HepG2 (cell line): ENCODE measurements around the gene UTF1. TPM values are rescaled to one million over a fixed set of nuclear protein-coding genes. Genes with fewer than 3 reads are reported as not detected.

Experiments used
- KIAA2018 ChIP-seq: sonication (generic); formaldehyde crosslinking; IDR thresholded peaks from 2 replicates; pipeline ENCODE4 v1.5.0; 2020; ENCODE audit warnings: mild to moderate bottlenecking, missing genetic modification reagents, borderline replicate concordance
- TFAP4 ChIP-seq: sonication (generic); IDR thresholded peaks from 2 replicates; pipeline ENCODE4 v1.6.1; 2016; ENCODE audit warnings: low read depth, borderline replicate concordance
- polyA plus RNA-seq, 8 experiments: library from polyadenylated mRNA; depleted of rRNA in 3 of 8; stranded (reverse) in 7 of 8; unstranded in 1 of 8; fragments of >200 nt; fragmentation: Illumina TruSeq in 4 of 8; extraction: Trizol in 4 of 8; gene quantifications; 2 replicates each; pipeline versions ENCODE4 v1.2.1 to v1.2.3, GENCODE V29; 2011 to 2016; ENCODE audit warnings: low read depth in 4 of 8, missing spikeins in 1 of 8, mixed read lengths in 1 of 8; ENCODE audit not compliant: insufficient read depth in 1 of 8
- total RNA-seq, 5 experiments: library from RNA; depleted of rRNA; stranded (reverse); fragments of >200 nt; fragmentation: Illumina TruSeq; extraction: Trizol; gene quantifications; 2 replicates each; pipeline ENCODE4 v1.2.3, GENCODE V29; 2016; ENCODE audit warnings: low read depth in 1 of 5
- TF ChIP-seq, protein P1 (sequence below): sonication (generic); formaldehyde crosslinking; IDR thresholded peaks from 2 replicates; pipeline ENCODE4 v1.5.0; 2020; ENCODE audit warnings: mild to moderate bottlenecking, missing genetic modification reagents

UTF1 gene
- total and polyA plus RNA-seq, 2 of the 13 experiments (the other 11 are each of a cell fraction or from before 2014, with no cell fraction given), result not detected

DNA sequence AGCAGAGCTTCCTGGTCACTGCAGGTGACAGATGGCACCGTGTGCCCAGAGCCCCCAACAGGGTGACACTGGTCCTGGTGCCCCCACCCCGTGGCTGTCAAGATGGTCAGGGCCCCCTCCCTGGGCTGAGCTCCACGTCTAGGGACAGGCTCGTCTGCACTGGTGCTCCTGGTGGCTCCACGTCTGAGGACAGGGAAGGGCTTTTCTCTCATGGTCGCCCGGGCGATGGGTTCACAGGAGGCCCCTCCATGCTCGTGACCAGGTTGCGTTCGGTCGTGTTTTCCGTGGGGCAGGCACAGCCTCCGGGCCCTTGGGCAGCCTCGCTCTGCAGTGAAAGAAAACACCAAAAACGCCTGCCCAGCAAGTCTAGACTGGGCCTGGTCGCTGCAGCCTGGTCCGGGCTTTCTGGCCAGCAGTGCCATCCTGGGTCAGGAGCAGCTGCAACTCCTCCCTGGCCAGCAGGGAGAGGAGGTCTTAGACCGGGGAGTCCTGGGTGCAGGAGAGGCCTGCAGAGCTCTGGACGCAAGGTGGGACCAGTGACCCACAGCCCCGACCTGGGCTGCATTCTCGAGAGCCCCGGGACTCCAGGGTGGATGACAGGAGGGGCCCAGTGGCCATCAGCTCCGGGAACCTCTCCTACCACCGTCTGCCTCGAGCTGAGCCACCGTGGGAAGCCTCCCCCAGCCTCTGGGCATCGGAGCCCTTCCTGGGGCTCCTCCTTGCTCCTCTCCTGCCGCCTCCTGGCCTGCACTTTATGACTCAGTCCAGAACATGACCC is 27.9 kb upstream of the UTF1 start (continued):
- no peak for TF ChIP-seq KIAA2018 (CRISPR knock-in tag)
- TF ChIP-seq TFAP4, result no peak
- TF ChIP-seq, protein P1, sequence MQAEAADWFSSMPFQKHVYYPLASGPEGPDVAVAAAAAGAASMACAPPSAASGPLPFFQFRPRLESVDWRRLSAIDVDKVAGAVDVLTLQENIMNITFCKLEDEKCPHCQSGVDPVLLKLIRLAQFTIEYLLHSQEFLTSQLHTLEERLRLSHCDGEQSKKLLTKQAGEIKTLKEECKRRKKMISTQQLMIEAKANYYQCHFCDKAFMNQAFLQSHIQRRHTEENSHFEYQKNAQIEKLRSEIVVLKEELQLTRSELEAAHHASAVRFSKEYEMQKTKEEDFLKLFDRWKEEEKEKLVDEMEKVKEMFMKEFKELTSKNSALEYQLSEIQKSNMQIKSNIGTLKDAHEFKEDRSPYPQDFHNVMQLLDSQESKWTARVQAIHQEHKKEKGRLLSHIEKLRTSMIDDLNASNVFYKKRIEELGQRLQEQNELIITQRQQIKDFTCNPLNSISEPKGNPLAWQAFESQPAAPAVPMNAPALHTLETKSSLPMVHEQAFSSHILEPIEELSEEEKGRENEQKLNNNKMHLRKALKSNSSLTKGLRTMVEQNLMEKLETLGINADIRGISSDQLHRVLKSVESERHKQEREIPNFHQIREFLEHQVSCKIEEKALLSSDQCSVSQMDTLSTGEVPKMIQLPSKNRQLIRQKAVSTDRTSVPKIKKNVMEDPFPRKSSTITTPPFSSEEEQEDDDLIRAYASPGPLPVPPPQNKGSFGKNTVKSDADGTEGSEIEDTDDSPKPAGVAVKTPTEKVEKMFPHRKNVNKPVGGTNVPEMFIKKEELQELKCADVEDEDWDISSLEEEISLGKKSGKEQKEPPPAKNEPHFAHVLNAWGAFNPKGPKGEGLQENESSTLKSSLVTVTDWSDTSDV (CRISPR knock-in tag), result no peak
